NCI-H510A treated with DMSO at 0.1 percent for 48 hours (cell line): ENCODE results near the gene REXO1.

Experiments used
- DNase-seq: peaks from one replicate; lab custom pipeline; 2025; lab: John Stamatoyannopoulos, UW

Gene REXO1

DNA sequence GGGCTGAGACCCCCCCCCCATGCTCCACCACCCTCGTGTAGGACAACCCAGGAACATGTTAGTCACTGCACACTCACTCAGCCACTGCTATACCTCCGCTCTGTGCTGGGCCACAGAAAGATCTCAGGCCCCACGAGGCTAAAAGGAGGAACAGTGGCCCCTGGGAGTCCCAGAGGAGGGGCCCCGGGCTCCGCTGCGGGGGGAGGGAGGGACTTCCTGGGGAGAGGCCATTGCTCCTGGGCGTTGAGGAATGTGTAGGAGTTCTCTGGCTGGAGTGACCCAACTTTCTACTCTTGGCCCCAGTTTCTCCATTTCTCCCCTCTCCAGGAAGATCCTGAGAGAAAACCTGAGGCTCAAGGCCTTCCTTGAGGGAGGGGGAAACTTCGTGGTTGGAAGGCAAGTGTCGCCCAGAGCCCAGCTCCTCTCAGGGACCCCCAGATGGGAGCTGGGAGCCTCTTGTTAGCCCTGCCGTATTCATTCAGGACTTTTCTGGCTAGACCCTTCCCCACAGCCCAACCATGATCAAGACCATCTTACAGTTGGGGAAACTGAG is 81.4 kb downstream of the REXO1 start:
- no peak for DNase-seq

DNA sequence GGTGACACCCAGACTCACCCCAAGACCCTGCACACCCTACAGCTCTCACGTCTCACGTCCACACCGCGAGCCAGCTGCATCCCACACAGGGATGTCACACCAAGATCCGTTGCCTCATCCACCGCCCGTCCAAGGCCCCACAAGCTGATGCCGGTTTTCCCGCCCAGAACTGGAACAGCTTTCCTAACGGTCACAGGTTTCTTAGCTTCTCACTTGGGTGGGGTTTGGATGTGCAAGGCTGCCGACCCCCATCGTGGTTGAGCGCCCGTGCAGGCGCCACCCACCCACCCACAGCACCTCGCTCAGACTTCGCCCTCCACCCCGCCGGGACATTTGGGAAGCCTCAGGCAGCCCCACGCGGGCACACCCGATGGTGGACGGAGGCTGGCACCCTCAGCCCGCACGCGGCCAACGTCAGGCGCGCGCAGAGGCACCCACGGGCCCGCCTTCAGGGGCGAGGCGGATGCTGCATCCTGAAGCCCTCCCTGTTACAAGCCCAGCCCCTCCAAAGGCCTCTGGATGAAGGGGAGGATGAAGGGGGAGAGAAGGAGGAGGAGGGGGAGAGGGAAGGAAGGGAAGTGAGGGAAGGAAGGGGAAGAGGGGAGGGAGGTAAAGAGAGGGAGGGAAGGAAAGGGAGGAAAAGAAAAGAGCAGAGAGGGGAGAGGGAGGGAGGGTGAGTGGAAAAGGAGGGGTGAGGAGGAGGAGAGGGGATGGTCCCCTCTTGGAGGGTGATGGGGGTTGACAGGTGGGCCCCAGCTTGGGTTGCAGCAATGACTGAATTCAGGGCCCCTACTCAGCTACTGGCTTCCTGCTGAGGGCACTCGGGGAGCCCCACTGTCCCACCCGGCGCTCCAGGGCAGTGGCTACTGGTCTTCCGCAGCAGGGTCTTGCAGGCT is 82.1 kb downstream of the REXO1 start:
- DNase-seq: no peak
